GM12878 (cell line): ENCODE results near the gene ASAP3. TPM values are rescaled to one million over a fixed set of nuclear protein-coding genes. Genes with fewer than 3 reads are reported as not detected.

Source experiments
- ATAC-seq: fragments of 200-7000 bp; cut with Tn5 transposase; 3 replicates; pipeline ENCODE4 v1.9.1; 2020; ENCODE audit warnings: mild to moderate bottlenecking, moderate library complexity
- BruUV-seq: library from RNA; stranded (reverse); fragments of 400-500 nt; replicated peaks from 2 replicates; lab custom pipeline; 2021; lab: Mats Ljungman, UMichigan
- CTCF ChIA-PET: fragments of 300-600 bp; sonication (Branson Sonifier 250); formaldehyde crosslinking; extraction: SDS; loops from one replicate; lab custom pipeline; 2021; ENCODE audit warnings: inconsistent platforms; lab: Yijun Ruan, JAX
- POLR2A ChIA-PET: fragments of 350-600 bp; formaldehyde crosslinking; extraction: SDS; loops from one replicate; lab custom pipeline; 2021; ENCODE audit warnings: inconsistent platforms; lab: Charles Lee
- RAD21 ChIA-PET: fragments of 300-600 bp; sonication (Branson Sonifier 250); formaldehyde crosslinking; loops from one replicate; lab custom pipeline; 2023; ENCODE audit warnings: antibody characterized with exemption; ENCODE audit not compliant: unreplicated experiment; lab: Charles Lee
- SMC1A ChIA-PET: fragments of 300-600 bp; sonication (Branson Sonifier 250); formaldehyde crosslinking; loops from one replicate; lab custom pipeline; 2023; ENCODE audit not compliant: unreplicated experiment, uncharacterized antibody; lab: Charles Lee
- DNase-seq: peaks from one replicate; pipeline ENCODE4 v3.0.0-alpha.2; 2011; ENCODE audit warnings: low read depth, low spot score
- FAIRE-seq: peaks from 3 replicates; lab custom pipeline; 2011; peaks lifted over from hg19 to GRCh38; lab: Jason Lieb, UNC
- H2AFZ ChIP-seq: 2 replicates; pipeline ENCODE4 v1.6.0; 2011; ENCODE audit warnings: low read depth, low read length, control low read depth; ENCODE audit not compliant: control insufficient read depth
- H3K27ac ChIP-seq: 2 replicates; pipeline ENCODE4 v1.5.1; 2011; ENCODE audit warnings: control low read depth; ENCODE audit not compliant: control insufficient read depth, insufficient read depth
- H3K27me3 ChIP-seq, 2 experiments: replicated peaks in 1 of 2; 2 replicates each; pipeline versions ENCODE4 v1.6.0 to v1.6.1; 2011; ENCODE audit warnings: low read length in 1 of 2; ENCODE audit not compliant: control insufficient read depth in 2 of 2, insufficient read depth in 2 of 2
- H3K36me3 ChIP-seq, 2 experiments: 2 replicates each; pipeline ENCODE4 v1.5.1; 2011; ENCODE audit warnings: low read length in 1 of 2; ENCODE audit not compliant: control insufficient read depth in 2 of 2, insufficient read depth in 2 of 2
- H3K4me1 ChIP-seq: 2 replicates; pipeline ENCODE4 v1.6.1; 2011; ENCODE audit warnings: mild to moderate bottlenecking, low read length, moderate library complexity, mixed read lengths; ENCODE audit not compliant: control insufficient read depth, insufficient read depth
- H3K4me2 ChIP-seq: 2 replicates; pipeline ENCODE4 v1.6.0; 2011; ENCODE audit warnings: control low read depth; ENCODE audit not compliant: control insufficient read depth, insufficient read depth
- H3K4me3 ChIP-seq: fragments of 200-600 bp; sonication (generic); 2 replicates; pipeline ENCODE4 v1.5.1; 2016
- H3K79me2 ChIP-seq: 2 replicates; pipeline ENCODE4 v1.6.0; 2011; ENCODE audit warnings: low read length; ENCODE audit not compliant: control insufficient read depth, insufficient read depth
- H3K9ac ChIP-seq: 2 replicates; pipeline ENCODE4 v1.8.0; 2011; ENCODE audit warnings: low read length, control low read depth, mixed read lengths; ENCODE audit not compliant: control insufficient read depth, insufficient read depth
- H3K9me3 ChIP-seq: replicated peaks from 3 replicates; pipeline ENCODE4 v1.5.1; 2011; ENCODE audit warnings: mild to moderate bottlenecking, low read length; ENCODE audit not compliant: control insufficient read depth, insufficient read depth
- H4K20me1 ChIP-seq: 2 replicates; pipeline ENCODE4 v1.6.0; 2011; ENCODE audit not compliant: control insufficient read depth, insufficient read depth
- CBFB ChIP-seq: IDR thresholded peaks from 2 replicates; pipeline ENCODE4 v1.6.1; 2016; ENCODE audit warnings: antibody characterized with exemption, low read depth
- CEBPB ChIP-seq, 2 experiments: fragments of 150-350 bp in 1 of 2; IDR thresholded peaks; 2 replicates each; pipeline ENCODE4 v1.6.1; 2012 to 2014; ENCODE audit warnings: low read depth in 2 of 2, low read length in 2 of 2, borderline replicate concordance in 1 of 2, inconsistent platforms in 1 of 2
- CHD4 ChIP-seq: fragments of 200-600 bp; sonication (generic); IDR thresholded peaks from 2 replicates; pipeline ENCODE4 v1.6.1; 2016; ENCODE audit warnings: mild to moderate bottlenecking
- PML ChIP-seq: IDR thresholded peaks from 2 replicates; pipeline ENCODE4 v1.6.1; 2012; ENCODE audit warnings: low read length, inconsistent platforms
- POLR2A ChIP-seq: IDR thresholded peaks from 2 replicates; pipeline ENCODE4 v1.6.1; 2011; ENCODE audit warnings: low read depth, mild to moderate bottlenecking, low read length
- PRDM15 ChIP-seq: fragments of 450-650 bp; formaldehyde crosslinking; IDR thresholded peaks from 2 replicates; pipeline ENCODE4 v1.4.0; 2020; ENCODE audit warnings: mild to moderate bottlenecking, moderate library complexity
- SPI1 ChIP-seq: IDR thresholded peaks from 2 replicates; pipeline ENCODE4 v1.6.1; 2011; ENCODE audit warnings: low read depth, mild to moderate bottlenecking, low read length, moderate library complexity, borderline replicate concordance; ENCODE audit not compliant: insufficient read depth
- SREBF1 ChIP-seq: IDR thresholded peaks from 2 replicates; pipeline ENCODE4 v1.6.1; 2012; ENCODE audit warnings: mild to moderate bottlenecking, low read length
- TCF7 ChIP-seq: IDR thresholded peaks from 2 replicates; pipeline ENCODE4 v1.6.1; 2014; ENCODE audit warnings: antibody characterized with exemption, borderline replicate concordance
- ZNF207 ChIP-seq: fragments of 450-650 bp; IDR thresholded peaks from 2 replicates; pipeline ENCODE4 v1.6.1; 2014; ENCODE audit warnings: antibody characterized with exemption, mild to moderate bottlenecking, borderline replicate concordance
- ZSCAN29 ChIP-seq: fragments of 450-650 bp; IDR thresholded peaks from 2 replicates; pipeline ENCODE4 v1.6.1; 2017; ENCODE audit warnings: mild to moderate bottlenecking, moderate library complexity
- WGBS: methylation state at CpG from one replicate; pipeline ENCODE4 v1.1.6; 2016; ENCODE audit warnings: low lambda C conversion rate; ENCODE audit not compliant: insufficient replicate concordance, insufficient coverage; ENCODE audit errors: missing lambda C conversion rate; 5-methylcytosine and 5-hydroxymethylcytosine counted together
- in situ Hi-C: fragments of 300-500 bp; cut with MboI; formaldehyde crosslinking; loops from 9 replicates; pipeline ENCODE4 v1.14.3; 2018; ENCODE audit warnings: mixed read lengths
- intact Hi-C: fragments of 100-400 bp; cut with micrococcal nuclease; formaldehyde crosslinking; loops from one replicate; pipeline ENCODE4 v1.14.2; 2022; ENCODE audit not compliant: unreplicated experiment
- polyA plus RNA-seq, 11 experiments: library from polyadenylated mRNA; depleted of rRNA in 4 of 11; unstranded in 6 of 11; stranded (reverse) in 5 of 11; fragments of >200 nt; fragmentation: Nextera tagmentation in 4 of 11; fragmentation: Illumina TruSeq in 1 of 11; extraction: Ambion mirVana in 4 of 11; extraction: Trizol in 1 of 11; gene quantifications; 1 replicate in 1 of 11; 2 replicates in 10 of 11; pipeline versions ENCODE4 v1.2.1 to v1.2.3, GENCODE V29; 2011 to 2016; ENCODE audit warnings: inconsistent platforms in 2 of 11, missing spikeins in 2 of 11, low read depth in 1 of 11
- total RNA-seq, 4 experiments: library from RNA; depleted of rRNA in 3 of 4; stranded (reverse); fragments of >200 nt in 3 of 4; fragmentation: Illumina TruSeq in 1 of 4; extraction: Trizol in 1 of 4; gene quantifications; 2 replicates each; pipeline versions ENCODE4 v1.2.1 to v1.2.3, GENCODE V29; 2013 to 2021
- TF ChIP-seq, protein P1 (sequence below): fragments of 450-650 bp; IDR thresholded peaks from 2 replicates; pipeline ENCODE4 v1.6.1; 2017; ENCODE audit warnings: mild to moderate bottlenecking, moderate library complexity
- TF ChIP-seq, protein P2 (sequence below): fragments of 450-650 bp; formaldehyde crosslinking; IDR thresholded peaks from 2 replicates; pipeline ENCODE4 v1.5.0; 2022; ENCODE audit warnings: mild to moderate bottlenecking, missing genetic modification characterization

The ASAP3 gene
- total and polyA plus RNA-seq, 10 of the 15 experiments (the other 5 are each of a cell fraction or from before 2014, with no cell fraction given): 0.04 to 0.92 (median 0.34) TPM; not detected in 1

- 19% methylated on average over 5 of the region's 5 CpGs for WGBS
- Histone ChIP-seq H3K9me3 (no peaks in the 10 kb centered on the region), H3K9ac (no peak overlapping the region), H3K27ac (no peak overlapping the region), H3K36me3 (no peaks in the 10 kb centered on the region), H3K27me3 (peaks cover 2% of the 10 kb centered on the region in 2 experiments; a peak in 3 of 4 replicates), H3K4me2 (no peak overlapping the region), H3K4me3 (no peak overlapping the region), H3K4me1 (no peaks in the 10 kb centered on the region), H2AFZ (no peak overlapping the region), H4K20me1 (no peaks in the 10 kb centered on the region), H3K79me2 (no peaks in the 10 kb centered on the region)
- DNase-seq: no peak
- BruUV-seq: no TSS peak
- POLR2A ChIA-PET: no interaction called here
- in situ Hi-C loops (no loop called here), intact Hi-C loops (no loop called here)
- CTCF ChIA-PET: no interaction called here
- SMC1A ChIA-PET: no interaction called here
- no peak for ATAC-seq
- RAD21 ChIA-PET: no interaction called here
- no peak for FAIRE-seq
- TF ChIP-seq CEBPB (IDR thresholded peaks at IDR 0.05; ENCODE audit: borderline replicate concordance in 1 of 2, low read depth in 2 of 2, low read length in 2 of 2) (no peak), CBFB (no peak), TCF7 (no peak), PRDM15 (CRISPR knock-in tag) (no peak), PML (no peak), POLR2A (no peak), ZSCAN29 (no peak), CHD4 (no peak), SREBF1 (no peak), ZNF207 (no peak), SPI1 (no peak)
- TF ChIP-seq, protein P1, sequence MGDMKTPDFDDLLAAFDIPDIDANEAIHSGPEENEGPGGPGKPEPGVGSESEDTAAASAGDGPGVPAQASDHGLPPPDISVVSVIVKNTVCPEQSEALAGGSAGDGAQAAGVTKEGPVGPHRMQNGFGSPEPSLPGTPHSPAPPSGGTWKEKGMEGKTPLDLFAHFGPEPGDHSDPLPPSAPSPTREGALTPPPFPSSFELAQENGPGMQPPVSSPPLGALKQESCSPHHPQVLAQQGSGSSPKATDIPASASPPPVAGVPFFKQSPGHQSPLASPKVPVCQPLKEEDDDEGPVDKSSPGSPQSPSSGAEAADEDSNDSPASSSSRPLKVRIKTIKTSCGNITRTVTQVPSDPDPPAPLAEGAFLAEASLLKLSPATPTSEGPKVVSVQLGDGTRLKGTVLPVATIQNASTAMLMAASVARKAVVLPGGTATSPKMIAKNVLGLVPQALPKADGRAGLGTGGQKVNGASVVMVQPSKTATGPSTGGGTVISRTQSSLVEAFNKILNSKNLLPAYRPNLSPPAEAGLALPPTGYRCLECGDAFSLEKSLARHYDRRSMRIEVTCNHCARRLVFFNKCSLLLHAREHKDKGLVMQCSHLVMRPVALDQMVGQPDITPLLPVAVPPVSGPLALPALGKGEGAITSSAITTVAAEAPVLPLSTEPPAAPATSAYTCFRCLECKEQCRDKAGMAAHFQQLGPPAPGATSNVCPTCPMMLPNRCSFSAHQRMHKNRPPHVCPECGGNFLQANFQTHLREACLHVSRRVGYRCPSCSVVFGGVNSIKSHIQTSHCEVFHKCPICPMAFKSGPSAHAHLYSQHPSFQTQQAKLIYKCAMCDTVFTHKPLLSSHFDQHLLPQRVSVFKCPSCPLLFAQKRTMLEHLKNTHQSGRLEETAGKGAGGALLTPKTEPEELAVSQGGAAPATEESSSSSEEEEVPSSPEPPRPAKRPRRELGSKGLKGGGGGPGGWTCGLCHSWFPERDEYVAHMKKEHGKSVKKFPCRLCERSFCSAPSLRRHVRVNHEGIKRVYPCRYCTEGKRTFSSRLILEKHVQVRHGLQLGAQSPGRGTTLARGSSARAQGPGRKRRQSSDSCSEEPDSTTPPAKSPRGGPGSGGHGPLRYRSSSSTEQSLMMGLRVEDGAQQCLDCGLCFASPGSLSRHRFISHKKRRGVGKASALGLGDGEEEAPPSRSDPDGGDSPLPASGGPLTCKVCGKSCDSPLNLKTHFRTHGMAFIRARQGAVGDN: no peak
- TF ChIP-seq, protein P2, sequence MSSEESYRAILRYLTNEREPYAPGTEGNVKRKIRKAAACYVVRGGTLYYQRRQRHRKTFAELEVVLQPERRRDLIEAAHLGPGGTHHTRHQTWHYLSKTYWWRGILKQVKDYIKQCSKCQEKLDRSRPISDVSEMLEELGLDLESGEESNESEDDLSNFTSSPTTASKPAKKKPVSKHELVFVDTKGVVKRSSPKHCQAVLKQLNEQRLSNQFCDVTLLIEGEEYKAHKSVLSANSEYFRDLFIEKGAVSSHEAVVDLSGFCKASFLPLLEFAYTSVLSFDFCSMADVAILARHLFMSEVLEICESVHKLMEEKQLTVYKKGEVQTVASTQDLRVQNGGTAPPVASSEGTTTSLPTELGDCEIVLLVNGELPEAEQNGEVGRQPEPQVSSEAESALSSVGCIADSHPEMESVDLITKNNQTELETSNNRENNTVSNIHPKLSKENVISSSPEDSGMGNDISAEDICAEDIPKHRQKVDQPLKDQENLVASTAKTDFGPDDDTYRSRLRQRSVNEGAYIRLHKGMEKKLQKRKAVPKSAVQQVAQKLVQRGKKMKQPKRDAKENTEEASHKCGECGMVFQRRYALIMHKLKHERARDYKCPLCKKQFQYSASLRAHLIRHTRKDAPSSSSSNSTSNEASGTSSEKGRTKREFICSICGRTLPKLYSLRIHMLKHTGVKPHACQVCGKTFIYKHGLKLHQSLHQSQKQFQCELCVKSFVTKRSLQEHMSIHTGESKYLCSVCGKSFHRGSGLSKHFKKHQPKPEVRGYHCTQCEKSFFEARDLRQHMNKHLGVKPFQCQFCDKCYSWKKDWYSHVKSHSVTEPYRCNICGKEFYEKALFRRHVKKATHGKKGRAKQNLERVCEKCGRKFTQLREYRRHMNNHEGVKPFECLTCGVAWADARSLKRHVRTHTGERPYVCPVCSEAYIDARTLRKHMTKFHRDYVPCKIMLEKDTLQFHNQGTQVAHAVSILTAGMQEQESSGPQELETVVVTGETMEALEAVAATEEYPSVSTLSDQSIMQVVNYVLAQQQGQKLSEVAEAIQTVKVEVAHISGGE: no peak
Observed at GRCh38 chr1:23456226-23456625, 27.8 kb downstream of the ASAP3 start.
